ENCODE results near the gene CDH23. TPM values are rescaled to one million over a fixed set of nuclear protein-coding genes. Genes with fewer than 3 reads are reported as not detected.

The CDH23 gene
- total RNA-seq, 2 donors from 2014 or later: 28.5 to 58.7 TPM

DNA sequence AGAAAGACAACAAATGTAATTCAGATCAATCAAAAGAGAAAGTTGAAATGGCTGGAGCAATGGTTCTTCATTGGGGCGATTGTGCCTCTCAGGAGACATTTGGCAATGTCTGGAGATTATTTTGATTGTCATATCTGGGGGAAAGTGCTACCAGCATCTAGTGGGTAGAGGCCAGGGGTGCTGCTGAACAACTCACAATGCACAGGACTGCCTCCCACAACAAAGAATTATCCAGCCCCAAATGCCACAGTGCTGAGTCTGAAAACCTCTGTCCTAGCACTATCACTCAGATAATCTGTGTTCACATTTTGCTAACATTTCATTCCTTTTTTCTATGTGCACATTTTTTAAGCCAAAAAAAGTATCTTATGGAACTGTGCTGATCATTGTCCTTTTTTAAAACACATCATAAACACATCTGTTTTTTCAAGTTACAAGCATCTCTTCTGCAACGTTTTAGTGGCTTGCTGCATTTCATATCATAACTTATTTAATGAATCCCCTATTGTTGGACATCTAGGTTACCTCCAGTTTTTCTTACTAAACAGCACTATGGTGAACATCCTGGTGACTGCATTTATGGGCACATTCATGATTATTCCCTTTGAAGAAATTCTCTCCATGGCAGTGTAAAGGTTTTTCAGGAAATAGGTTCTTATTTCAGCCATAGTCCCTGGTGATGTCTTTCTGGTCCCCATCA is 208.7 kb downstream of the CDH23 start:
- no peak for ATAC-seq
- H3K36me3 ChIP-seq (replicated peaks in 1 of 2; ENCODE audit: insufficient read depth in 1 of 2, low read depth in 2 of 2): no peaks in the 10 kb centered on the region
- H3K27ac ChIP-seq: no peak overlapping the region
- H3K4me1 ChIP-seq: no peaks in the 10 kb centered on the region
- H3K4me3 ChIP-seq: no peak overlapping the region
- no peak for DNase-seq
- WGBS, 2 donors: 60 to 61% methylated on average over 2 of the region's 2 CpGs
- intact Hi-C loops (cut with DNase I): no loop called here
- no peak for TF ChIP-seq POLR2A (IDR thresholded peaks at IDR 0.05)
- TF ChIP-seq, protein P1, sequence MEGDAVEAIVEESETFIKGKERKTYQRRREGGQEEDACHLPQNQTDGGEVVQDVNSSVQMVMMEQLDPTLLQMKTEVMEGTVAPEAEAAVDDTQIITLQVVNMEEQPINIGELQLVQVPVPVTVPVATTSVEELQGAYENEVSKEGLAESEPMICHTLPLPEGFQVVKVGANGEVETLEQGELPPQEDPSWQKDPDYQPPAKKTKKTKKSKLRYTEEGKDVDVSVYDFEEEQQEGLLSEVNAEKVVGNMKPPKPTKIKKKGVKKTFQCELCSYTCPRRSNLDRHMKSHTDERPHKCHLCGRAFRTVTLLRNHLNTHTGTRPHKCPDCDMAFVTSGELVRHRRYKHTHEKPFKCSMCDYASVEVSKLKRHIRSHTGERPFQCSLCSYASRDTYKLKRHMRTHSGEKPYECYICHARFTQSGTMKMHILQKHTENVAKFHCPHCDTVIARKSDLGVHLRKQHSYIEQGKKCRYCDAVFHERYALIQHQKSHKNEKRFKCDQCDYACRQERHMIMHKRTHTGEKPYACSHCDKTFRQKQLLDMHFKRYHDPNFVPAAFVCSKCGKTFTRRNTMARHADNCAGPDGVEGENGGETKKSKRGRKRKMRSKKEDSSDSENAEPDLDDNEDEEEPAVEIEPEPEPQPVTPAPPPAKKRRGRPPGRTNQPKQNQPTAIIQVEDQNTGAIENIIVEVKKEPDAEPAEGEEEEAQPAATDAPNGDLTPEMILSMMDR (IDR thresholded peaks at IDR 0.05): no peak
- no peaks in the 10 kb centered on the region for H3K9me3 ChIP-seq
- no peaks in the 10 kb centered on the region for H3K27me3 ChIP-seq

DNA sequence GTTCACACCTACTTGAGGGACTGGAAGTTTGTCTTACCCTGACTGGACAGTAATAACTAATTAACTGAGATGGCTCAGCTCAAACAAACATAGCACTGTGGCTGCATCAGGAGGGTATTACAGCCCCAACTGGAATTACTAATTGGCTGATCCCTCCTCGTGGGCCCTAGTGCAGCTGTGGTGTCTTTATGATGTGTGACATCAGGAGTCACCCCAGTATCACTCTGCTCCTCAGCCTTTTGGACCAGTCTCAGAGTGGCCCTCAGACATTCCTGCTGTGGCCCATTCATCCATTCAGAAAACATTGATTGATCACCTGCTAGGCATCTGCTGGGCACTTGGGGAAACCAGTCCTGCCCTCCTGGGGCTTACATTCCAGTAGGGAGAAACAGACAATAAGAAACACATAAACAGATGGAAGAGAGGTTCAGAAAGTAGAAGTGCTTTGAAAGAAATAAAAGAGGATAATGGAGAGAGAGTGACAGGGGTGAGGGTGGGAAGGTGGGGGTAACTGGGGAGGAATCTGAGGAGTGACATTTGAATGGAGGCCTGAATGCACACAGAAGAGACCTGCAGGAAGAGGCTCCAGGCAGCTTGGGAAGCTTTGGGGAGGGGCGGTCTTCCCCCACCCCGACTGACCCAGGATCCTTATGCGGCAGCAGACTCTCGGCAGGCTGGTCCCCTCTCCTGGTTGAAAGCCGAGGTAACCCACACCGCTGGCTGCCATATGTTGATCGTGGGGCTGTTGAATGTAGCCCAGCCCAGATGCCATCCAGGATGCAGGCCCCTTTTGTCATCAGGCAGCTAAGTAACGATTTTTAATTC is 209.7 kb downstream of the CDH23 start:
- Histone ChIP-seq H3K4me1 (no peaks in the 10 kb centered on the region), H3K4me3 (no peak overlapping the region), H3K9me3 (no peaks in the 10 kb centered on the region), H3K36me3 (replicated peaks in 1 of 2; ENCODE audit: insufficient read depth in 1 of 2, low read depth in 2 of 2) (no peaks in the 10 kb centered on the region), H3K27ac (no peak overlapping the region), H3K27me3 (no peaks in the 10 kb centered on the region)
- ATAC-seq (no peak), DNase-seq (no peak)
- TF ChIP-seq, protein P1 (IDR thresholded peaks at IDR 0.05): no peak
- TF ChIP-seq POLR2A (IDR thresholded peaks at IDR 0.05): no peak
- WGBS, 2 donors: 71% methylated on average over 9 of the region's 9 CpGs
- intact Hi-C loops (cut with DNase I): no loop called here

DNA sequence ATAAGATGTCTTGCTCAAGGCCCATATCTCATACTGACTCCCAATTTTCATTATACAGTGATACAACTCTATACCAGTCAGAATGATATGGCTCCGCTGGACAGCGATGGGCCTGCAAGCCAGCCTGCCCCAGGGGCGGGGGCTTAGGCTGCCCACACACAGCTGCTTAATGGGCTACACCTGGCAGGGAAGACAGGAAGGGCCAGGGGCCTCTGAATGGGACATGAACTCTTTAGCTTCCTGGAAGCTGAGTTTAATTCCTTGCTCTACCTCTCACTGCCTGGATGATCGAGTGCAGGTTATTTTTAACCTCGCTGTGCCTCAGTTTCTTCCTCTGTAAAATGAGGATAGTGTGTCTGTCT is 210.3 kb downstream of the CDH23 start:
- H3K4me1 ChIP-seq: no peaks in the 10 kb centered on the region
- H3K36me3 ChIP-seq (replicated peaks in 1 of 2; ENCODE audit: insufficient read depth in 1 of 2, low read depth in 2 of 2): no peaks in the 10 kb centered on the region
- H3K27me3 ChIP-seq: no peaks in the 10 kb centered on the region
- no peak overlapping the region for H3K27ac ChIP-seq
- WGBS, 2 donors: 85 to 87% methylated on average over 5 of the region's 5 CpGs
- no peaks in the 10 kb centered on the region for H3K9me3 ChIP-seq
- no peak for DNase-seq
- intact Hi-C loops (cut with DNase I): no loop called here
- ATAC-seq: no peak
- H3K4me3 ChIP-seq: no peak overlapping the region
- TF ChIP-seq POLR2A (IDR thresholded peaks at IDR 0.05): no peak
- TF ChIP-seq, protein P1 (IDR thresholded peaks at IDR 0.05): no peak

DNA sequence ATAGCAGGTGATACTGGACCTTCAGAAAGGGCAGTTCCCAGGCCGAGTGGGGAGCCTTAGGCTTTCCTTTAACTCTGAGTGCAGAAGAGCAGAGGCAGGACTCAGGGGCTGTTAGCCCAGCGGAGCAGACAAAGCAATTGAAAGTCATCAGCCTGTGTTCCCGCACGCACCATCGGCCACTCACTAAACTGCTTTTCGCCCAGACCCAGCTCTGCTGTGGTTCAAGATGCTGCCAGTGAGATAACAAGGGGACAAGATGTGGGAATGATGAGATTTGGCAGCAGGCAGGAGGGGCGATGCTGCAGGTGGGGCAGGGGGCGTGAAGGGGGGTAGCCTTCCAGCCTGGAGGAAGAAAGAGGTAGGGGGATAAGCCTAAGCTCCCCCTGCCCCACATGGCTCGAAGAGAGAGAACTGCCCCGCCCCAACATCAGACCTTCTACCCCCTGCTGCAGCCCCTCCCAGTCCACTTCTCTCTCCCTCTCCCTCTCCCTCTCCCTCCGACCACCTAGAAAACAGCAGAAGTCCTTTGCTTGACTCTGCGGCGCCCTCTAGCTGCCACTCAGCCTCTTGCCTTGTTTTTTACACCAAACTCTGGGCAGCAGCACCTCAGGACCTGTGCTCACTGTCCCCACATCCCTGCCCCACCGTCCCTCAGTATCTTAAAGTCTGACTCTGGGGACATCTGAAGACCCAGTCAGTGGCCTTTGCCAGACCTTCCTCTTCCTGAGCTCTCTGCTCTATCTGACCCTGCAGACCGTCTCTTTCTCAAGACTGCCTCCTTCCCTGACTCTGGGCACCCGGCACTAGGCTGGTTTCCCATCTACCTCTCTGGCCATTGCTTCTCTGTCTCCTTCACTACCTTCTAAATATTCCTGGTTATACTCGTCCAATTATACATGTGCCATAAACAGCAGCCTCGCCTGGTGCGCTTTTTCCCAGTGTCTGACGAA is 212.4 kb downstream of the CDH23 start:
- ATAC-seq: peak; percentile 47
- Histone ChIP-seq H3K27ac (no peak overlapping the region), H3K4me3 (no peak overlapping the region), H3K36me3 (replicated peaks in 1 of 2; ENCODE audit: insufficient read depth in 1 of 2, low read depth in 2 of 2) (no peaks in the 10 kb centered on the region), H3K27me3 (no peaks in the 10 kb centered on the region), H3K9me3 (no peaks in the 10 kb centered on the region), H3K4me1 (no peaks in the 10 kb centered on the region)
- intact Hi-C loops (cut with DNase I): no loop called here
- TF ChIP-seq POLR2A (IDR thresholded peaks at IDR 0.05): no peak
- TF ChIP-seq, protein P1 (IDR thresholded peaks at IDR 0.05): peak; percentile 60 to 80 (median 69)
- WGBS, 2 donors: 45 to 50% methylated on average over 19 to 20 of the region's 20 CpGs
- peak; percentile 71 to 85 (median 76) for DNase-seq
